ENCODE measurements around the gene STAT3.

- no peak for TF ChIP-seq CTCF (IDR thresholded peaks at IDR 0.05)
- no peak for TF ChIP-seq POLR2A (IDR thresholded peaks at IDR 0.05)
- no peak for TF ChIP-seq EP300 (IDR thresholded peaks at IDR 0.05)
- no peak for TF ChIP-seq POLR2AphosphoS5 (IDR thresholded peaks at IDR 0.05)
Observed at GRCh38 chr17:42289611-42290181, 98.5 kb downstream of the STAT3 start.

Data from sigmoid colon (tissue), 4 donors.